Skeletal muscle cell (primary cell): ENCODE data around the gene ARHGEF19.
"Not testable (repeated sequence)": the region's sequence is repeated elsewhere in the genome, so short reads cannot be mapped to it uniquely, and the experiment has no call there.

Source experiments
- DNase-seq: peaks from one replicate; pipeline ENCODE4 v3.0.0-alpha.2; 2010; ENCODE audit warnings: low read depth
- H3K4me3 ChIP-seq: 2 replicates; pipeline ENCODE4 v1.5.1; 2011; ENCODE audit warnings: low read depth, mild to moderate bottlenecking, control low read depth, low read length, moderate library complexity

ARHGEF19 gene

DNA sequence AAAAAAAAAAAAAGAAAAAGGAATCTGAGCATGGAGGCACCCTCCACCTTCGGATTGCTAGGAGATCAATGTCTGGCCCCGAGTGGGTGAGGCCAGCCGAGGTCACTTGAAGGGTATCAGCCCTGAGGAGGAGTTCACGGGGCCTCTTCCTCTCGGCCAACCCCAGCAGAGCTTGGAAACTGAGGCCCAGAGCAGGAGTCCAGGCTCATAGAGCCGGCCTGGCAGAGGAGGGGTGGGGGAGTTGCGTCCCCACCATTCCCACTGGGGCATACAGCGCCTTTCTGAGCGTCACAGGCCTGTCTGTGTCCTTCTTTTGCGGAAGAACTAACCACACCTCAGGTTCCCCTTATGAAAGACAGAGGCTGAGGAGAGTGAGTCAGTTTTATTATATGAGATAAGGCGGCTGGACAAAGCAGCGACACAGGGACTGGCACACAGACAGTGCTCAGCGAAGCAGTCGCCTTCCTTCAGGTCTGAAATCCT is 39.4 kb downstream of the ARHGEF19 start:
- H3K4me3 ChIP-seq: no peak overlapping the region
- DNase-seq: no peak

DNA sequence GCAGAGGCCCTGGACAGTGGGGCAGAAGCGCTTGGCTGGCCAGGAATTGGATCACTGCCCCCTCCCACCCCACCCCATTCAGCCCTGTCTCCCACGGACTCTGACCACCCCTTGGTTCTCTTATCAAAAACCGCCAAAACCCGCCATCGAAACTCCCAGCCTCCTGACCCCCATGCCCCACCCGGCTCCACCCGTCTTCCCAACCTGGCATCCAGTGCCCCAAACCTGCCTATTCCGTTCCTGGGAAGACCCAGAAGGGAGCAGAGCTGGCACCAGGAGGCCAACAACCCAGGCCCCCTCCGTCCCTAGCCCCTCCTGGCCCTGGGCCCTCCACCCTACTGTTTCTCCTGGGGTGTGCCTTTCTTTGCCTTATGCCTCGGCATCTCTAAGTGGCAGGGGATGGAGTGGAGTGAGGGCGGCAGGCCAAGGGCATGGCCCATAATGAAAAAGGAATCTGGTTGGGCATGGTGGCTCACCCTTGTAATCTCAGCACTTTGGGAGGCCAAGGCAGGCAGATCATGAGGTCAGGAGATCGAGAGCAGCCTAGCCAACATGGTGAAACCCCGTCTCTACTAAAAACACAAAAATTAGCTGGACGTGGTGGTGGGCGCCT is 40.1 kb downstream of the ARHGEF19 start:
- no peak overlapping the region for H3K4me3 ChIP-seq
- DNase-seq: no peak

DNA sequence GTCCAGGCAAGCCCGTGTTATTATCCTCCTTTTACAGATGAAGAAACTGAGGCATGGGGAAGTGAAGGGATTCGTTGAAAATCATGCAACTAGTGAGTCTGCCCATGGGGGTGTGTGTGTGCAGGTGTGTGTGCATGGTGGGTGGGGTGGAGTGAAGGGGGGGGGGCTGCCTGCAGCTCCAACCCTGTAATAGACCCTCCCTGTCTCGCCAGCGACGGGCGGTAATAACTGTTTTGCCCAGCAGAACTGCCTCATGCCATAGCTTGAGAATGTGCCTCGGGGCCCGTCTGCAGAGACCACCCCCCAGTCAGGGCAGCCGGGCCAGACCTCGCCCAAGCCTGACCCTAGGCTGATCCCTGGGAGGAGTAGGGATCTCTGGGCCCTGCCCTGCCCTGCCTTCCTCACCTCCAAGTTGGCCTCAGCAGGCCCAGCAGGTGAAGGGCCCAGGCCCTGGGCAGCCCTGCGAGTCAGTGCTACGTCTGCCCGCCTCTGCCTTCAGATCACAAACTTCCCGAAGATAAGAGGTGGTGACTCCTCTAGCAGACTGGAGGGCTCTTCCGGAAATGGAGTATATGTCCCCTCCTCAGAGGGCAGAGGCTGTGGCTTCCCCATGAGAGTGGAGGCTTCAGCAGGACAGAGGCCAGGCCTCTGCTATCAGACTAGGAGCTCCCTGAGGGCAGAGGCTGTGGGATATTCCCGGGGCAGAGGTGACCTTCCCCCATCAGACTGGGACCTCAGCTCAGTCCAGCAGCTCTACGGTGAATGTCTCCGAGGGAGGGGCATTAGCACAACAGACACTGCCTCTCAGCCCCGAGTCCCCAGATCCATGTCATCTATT is 40.9 kb downstream of the ARHGEF19 start:
- no peak for DNase-seq
- H3K4me3 ChIP-seq: no peak overlapping the region

DNA sequence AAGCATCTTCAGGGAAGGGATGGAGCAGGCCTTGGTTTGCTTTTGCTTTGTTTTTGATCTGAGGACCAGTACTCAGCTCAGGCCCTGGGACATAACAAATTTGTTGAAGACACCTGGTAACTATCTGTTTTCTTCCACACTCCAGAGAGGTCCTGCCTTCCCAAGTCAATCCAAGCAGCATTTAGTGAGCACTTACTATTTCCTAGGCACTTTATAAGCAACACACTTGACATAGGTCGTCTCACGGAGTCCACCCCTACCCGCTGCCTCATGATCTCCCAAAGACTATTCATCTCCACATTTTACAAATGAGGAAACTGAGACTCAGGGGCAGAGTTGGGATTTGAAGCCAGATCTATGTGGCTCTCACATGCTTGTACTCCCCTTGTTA is 42.2 kb downstream of the ARHGEF19 start:
- DNase-seq: no peak
- H3K4me3 ChIP-seq: no peak overlapping the region

DNA sequence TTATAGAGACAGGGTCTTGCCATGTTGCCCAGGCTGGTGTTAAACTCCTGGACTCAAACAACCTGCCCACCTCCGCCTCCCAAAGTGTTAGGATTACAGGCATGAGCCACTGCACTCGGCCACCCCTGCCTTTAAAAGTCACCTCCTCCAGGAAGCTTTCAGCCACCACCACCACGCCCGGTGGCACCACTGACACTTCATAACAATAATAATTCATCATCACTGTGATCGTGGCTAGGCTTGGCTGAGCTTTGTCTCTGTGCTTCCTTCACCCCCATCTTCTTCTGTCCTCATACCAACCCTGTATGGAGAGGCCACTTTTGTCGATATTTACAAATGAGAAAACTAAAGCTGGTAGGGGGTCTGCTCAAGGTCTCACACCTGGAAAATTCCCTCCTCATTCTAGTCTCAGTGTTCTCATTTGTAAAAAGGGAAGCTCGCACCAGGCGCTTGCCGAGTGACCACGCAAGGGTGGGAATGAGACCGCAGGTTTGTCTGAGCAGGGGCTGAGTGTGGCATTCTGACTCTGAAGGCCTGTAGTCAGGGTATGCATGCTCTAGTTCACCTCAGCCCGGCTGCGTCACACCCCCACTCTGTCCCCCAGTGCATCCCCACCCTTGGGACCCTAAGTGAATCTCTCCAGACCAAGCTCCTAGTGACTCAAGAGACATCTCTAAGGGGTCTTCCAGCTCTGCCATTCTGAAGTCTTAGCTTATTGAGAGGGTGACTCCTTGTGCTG is 43.7 kb downstream of the ARHGEF19 start:
- DNase-seq: no peak
- no peak overlapping the region for H3K4me3 ChIP-seq

DNA sequence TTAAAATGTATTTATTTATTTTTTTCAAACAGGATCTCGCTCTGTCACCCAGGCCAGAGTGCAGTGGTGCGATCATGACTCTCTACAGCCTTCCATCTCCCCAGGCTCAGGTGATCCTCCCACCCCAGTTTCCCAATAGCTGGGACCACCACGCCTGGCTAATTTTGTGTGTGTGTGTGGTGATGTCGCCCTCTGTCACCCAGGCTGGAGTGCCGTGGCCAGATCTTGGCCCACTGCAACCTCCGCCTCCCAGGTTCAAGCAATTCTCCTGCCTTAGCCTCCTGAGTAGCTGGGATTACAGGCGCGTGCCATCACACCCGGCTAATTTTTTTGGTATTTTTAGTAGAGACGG is 44.3 kb downstream of the ARHGEF19 start:
- not testable (repeated sequence) for H3K4me3 ChIP-seq, DNase-seq

DNA sequence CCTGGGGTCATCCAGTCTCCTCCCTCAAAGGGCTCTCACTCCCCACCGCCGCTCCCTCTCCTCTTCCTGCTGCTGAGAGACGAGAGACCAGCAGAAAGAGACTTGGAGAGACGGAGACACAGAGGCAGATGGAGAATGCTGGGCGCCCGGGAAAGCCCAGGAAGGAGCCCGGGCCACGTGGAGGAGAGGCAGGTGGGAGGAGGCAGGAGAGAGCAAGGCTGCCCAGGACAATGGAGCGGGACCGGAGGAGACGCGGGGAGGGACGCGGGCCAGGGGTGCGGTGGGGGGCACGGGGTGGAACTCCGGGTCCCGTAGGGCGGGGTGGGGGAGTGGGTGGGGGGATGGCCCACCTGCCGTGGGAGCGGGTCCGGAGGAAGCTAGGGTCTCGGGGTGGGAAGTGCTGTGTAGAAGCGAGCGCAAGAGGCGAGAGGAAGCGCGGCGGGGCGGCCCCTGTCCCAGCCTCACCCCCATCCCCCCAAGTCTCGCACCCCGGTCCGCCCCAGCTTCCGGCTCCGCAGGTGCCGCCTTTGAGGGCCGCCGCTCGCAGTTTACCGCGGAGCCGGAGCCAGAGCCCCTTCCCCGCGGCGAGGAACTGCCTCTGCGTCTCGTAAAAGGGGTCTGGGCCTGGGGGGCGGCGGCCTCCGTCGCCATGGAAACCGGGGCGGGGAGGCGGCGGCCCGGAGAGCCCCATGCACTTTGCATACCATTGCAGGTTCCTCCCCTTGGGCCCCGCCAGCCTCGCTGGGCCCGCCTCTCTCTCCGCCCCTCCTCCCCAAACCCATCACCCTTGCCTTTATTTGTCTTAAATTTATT is 44.9 kb downstream of the ARHGEF19 start:
- H3K4me3 ChIP-seq: peak overlapping the region; percentile 40
- DNase-seq: no peak

DNA sequence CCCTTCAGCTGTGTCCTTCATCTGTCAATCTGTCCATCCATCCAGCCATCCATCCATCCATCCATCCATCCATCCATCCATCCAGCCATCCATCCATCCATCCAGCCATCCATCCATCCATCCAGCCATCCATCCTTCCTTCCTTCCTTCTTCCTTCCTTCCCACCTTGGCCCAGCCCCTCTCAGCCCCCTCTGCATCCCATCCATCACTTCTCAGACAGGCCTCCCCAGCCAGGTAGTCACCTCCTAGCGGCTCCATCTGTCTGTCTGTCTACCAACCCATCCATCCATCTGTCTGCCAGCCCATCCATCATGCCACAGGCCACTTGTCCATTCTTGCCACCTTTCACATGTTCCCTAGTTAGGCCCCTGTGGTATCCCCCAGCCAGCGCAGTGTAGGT is 46.3 kb downstream of the ARHGEF19 start:
- no peak overlapping the region for H3K4me3 ChIP-seq
- DNase-seq: no peak

DNA sequence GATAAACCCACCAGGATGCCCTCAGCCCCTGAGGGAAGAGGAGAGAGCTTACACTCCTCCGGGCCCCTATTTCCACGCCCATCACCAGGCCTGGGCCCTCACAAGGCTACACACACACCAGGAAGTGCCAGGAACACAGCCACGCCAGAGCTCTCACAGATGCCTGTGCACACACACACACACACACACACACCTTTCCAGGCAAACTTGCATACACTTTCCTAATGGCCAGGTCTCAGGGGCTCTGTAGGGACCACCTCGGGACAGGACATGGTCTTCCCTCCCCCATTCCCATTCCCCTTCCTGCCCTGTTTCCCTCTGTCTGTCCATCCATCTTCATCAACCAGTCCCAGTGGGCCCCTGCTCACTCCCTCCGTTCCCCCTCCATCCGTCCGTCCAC is 46.9 kb downstream of the ARHGEF19 start:
- DNase-seq: no peak
- no peak overlapping the region for H3K4me3 ChIP-seq

DNA sequence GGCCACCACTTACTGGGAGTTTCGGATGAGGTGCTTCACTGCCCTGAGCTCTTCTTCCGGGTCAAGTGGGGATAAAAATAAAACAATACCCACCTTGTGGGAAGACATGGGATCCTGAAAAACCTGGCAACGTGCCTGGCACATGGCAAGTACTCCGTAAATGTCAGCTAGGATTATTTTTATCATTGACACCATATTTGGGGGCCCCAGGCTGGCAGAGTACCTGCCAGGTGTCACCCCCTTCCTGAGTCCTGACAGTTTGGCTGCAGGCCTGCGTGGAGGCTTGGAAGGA is 47.4 kb downstream of the ARHGEF19 start:
- DNase-seq: no peak
- no peak overlapping the region for H3K4me3 ChIP-seq

DNA sequence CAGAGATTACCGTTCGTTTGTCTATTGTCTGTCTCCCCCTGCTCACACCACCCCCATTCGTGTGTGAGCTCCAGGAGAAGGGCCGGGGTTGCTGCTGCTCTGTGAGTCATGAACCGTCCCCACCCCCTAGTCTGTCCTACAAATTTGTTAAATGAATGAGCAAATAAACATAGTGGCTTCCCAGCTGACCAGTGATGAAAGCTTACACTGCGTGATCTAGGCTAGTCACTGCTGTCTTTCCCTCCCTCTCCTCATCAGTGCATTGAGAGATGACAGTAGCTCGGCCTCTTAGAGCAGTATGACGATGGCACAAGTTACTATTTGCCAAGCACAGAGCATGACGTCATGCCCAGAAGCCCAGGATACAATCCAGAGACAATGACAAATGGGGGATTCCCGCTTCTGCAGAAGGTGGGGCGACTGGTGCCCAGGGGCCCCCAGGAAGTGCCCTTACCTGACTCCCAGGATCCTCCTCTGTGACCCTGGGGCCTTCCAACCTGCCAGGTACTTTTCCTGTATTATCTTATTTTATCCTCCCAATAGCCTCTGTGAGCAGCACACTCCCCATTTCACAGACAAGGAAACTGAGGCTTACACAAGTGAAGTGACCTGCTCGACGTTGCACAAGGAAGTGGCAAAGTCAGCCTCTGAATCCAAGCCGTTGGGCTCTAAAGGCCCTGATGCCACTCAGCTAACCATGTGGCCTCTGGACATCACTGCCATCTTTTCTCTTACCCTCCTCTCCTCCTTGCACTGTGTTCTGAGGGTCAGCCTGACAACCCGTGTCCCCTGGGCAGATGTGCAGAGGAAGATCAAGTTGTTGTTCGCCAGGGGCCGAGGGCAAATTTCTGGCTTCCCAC is 48.0 kb downstream of the ARHGEF19 start:
- no peak overlapping the region for H3K4me3 ChIP-seq
- DNase-seq: peak; percentile 93

DNA sequence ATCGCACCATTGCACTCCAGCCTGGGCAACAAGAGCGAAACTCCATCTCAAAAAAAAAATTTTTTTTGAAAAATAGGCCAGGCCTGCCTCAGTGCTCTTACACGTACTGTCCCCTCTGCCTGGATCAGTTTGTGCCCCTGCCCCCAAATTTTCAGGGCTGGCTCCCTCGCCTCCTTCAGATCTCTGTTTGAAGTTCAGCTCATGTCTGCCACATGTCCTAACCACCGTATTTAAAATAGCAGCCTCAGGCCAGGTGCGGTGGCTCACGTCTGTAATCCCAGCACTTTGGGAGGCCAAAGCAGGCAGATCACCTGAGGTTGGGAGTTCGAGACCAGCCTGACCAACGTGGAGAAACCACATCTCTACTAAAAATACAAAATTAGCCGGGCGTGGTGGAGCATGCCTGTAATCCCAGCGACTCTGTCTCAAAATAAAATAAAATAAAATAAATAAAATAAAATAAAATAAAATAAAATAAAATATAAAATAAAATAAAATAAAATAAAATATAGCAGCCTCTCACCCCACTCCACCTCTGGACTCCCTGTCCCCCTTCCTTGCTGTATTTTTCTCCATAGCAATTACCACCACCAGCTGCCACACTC is 48.7 kb downstream of the ARHGEF19 start:
- DNase-seq, H3K4me3 ChIP-seq: not testable (repeated sequence)

DNA sequence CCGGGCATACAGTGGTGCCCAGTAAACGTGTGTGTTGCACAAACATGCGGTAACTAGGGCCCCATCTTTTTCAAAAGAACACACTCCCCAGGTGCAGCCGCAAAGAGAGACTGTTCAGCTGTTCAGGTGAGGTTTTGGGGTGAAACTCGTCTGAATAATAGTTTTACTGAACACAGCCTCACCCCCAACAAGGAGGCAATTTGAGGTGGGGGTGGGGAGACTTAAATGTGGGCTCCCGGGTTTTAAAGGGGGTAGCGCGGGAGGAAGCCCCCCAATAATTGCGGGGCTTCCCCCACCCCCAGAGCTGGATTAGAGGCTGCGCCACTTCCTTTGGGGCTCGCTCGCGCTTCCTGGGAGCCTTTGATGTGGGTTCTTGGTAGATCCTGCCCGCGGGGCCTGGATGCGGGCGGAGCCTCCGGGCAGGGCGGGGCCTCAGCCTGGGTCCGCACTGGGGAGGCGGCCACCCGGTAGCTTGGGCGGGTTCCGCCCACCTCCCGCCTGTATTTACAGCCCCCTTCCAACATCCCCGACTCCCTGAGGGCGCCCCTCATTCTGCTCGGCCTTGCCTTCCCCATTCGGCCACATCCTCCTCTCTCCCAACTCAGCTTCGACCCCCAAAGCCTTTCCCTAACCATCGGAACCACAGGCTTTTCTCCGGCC is 50.2 kb downstream of the ARHGEF19 start:
- no peak for DNase-seq
- no peak overlapping the region for H3K4me3 ChIP-seq

DNA sequence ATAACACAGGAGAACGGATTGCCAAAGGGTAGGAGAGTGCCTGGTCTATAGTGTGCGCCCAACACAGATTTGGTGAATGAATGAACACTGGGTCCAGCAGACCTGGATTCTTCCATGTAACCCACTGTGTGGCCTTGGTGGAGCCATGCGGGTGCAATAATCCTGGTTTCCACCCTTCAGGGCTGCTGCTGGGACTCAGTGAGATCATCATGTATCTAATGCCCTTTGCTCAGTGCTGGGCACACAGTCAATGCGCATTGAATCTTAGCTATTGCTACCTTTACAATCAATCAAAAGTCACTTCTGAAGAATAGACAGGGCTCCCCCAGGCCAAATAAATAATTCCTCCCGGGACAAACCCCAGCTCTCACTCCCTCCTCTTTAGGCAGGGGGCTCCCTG is 50.7 kb downstream of the ARHGEF19 start:
- DNase-seq: no peak
- no peak overlapping the region for H3K4me3 ChIP-seq

DNA sequence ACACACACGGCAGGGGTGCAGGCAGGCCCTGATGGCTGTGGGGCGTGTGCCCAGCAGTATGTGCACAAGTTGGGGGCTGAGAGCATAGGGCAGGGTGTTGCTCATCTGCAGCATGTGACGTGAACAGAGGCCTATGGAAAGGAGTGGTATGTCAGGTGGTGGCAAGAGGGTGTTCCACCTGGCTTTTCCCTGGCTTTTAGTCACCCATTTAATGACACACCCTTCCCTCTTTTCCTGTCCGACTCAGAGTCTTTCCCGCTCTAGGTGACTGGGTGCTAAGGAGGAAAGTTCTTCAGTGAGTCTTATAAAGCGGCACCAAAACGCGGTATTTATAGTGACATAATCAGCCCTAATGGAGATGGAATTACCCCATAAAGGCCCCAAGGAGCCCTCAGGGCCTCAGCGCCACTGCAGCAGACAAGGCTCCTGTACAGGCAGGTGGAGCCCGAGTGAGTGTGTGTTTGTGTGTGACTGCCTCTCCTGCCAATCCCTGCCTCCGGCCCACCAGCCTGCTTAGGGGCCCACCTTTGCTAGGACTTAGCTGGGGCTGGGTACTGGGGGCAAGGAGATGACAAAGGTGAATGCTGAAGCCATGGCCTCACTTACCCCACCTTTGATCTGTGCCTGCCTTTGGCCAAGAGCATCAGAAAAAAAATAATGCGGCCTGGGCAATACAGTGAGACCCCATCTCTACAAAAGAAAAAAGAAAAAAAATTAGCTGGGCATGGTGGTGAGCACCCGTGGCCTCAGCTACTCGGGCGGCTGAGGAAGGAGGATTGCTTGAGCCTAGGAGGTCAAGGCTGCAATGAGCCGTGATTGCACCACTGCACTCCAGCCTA is 53.2 kb downstream of the ARHGEF19 start:
- no peak overlapping the region for H3K4me3 ChIP-seq
- no peak for DNase-seq

DNA sequence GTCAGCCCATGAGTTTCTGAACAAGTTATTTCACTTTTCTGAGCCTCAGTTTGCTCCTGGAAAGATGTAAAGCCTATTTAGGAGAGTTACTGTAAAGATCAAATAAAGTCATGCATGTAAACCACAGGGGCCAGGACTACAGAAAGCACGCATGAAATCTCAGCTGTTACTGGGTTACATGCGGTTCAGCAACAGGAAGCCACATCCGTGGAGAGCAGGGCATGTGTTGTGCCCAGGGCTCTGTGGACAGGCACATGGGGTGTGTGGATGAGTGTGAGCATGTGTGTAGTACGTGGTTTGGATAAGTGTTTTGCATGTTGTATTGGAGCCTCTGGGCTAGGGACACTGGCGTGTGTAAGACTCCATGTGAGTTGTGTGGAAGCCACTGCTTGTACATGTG is 54.4 kb downstream of the ARHGEF19 start:
- no peak for DNase-seq
- H3K4me3 ChIP-seq: no peak overlapping the region

DNA sequence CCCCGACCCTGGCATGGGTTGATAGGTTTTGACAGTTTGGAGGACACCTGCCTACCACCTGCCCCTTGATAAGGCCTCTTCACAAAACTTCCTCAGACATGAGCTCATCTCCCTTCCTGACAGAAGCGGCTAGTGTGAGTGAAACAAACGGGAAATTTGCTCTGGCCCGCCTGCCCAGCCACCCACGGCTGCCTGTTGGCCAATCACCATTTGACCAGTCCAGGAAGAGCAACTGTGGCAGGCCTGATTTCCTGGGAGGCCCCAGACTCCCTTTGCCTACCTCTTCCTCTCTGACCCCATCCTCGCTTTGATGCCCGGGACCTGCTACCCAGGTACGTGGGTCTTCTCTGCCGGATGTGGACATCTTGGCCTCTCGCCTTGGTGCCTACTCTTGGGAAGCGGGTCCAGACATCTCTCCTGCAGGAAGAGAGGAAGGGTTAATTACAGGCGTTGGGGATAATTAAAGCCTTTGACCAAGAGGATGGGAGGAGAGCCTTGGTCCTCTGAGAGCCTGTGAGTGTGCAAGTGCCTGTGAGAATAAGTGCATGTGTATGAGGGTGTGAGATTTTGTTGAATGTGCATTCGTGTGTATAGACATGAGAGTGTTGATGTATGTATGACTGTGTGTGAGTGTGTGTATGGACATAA is 55.5 kb downstream of the ARHGEF19 start:
- DNase-seq: no peak
- no peak overlapping the region for H3K4me3 ChIP-seq
